Umbilical cord (tissue), 2 donors: Measurements from ENCODE around the gene SLC4A1. TPM values are rescaled to one million over a fixed set of nuclear protein-coding genes. Genes with fewer than 3 reads are reported as not detected.
"Not testable (repeated sequence)": the region's sequence is repeated elsewhere in the genome, so short reads cannot be mapped to it uniquely, and the experiment has no call there.

Experiments used
- DNase-seq: peaks from one replicate; pipeline ENCODE4 v3.0.0-alpha.2; 2015; ENCODE audit warnings: low spot score
- total RNA-seq: library from RNA; depleted of rRNA; stranded (reverse); fragments of >200 nt; gene quantifications from one replicate; pipeline ENCODE4 v1.2.3, GENCODE V29; 2014; ENCODE audit warnings: low replicate concordance; ENCODE audit not compliant: insufficient read depth

The SLC4A1 gene
- total RNA-seq, 1 donor from 2014 or later, result 34.4 TPM

GRCh38 chr17:44257815-44258760 lies 9.8 kb downstream of the SLC4A1 start:
- DNase-seq, result no peak

- DNase-seq, result no peak
These were observed 11.3 kb downstream of the SLC4A1 start for GRCh38 chr17:44256671-44257070.

- DNase-seq, result no peak
These were observed 12.0 kb downstream of the SLC4A1 start for GRCh38 chr17:44255915-44256314.

GRCh38 chr17:44254361-44255095 lies 13.4 kb downstream of the SLC4A1 start:
- DNase-seq, result no peak

- no peak for DNase-seq
These were observed 14.9 kb downstream of the SLC4A1 start for GRCh38 chr17:44253006-44253405.

GRCh38 chr17:44251062-44251461 lies 16.9 kb downstream of the SLC4A1 start:
- no peak for DNase-seq

- DNase-seq, result no peak
These were observed 18.3 kb downstream of the SLC4A1 start for GRCh38 chr17:44249501-44250246.

GRCh38 chr17:44247876-44248736 lies 19.8 kb downstream of the SLC4A1 start:
- no peak for DNase-seq

- no peak for DNase-seq
These were observed 20.5 kb downstream of the SLC4A1 start for GRCh38 chr17:44247440-44247841.

GRCh38 chr17:44241106-44241624 lies 26.8 kb downstream of the SLC4A1 start:
- DNase-seq, result peak; percentile 90

- not testable (repeated sequence) for DNase-seq
These were observed 30.0 kb downstream of the SLC4A1 start for GRCh38 chr17:44237886-44238285.

- DNase-seq, result no peak
These were observed 31.4 kb downstream of the SLC4A1 start for GRCh38 chr17:44236444-44236991.

GRCh38 chr17:44235583-44235936 lies 32.4 kb downstream of the SLC4A1 start:
- no peak for DNase-seq

GRCh38 chr17:44233582-44233981 lies 34.4 kb downstream of the SLC4A1 start:
- DNase-seq, result no peak

- no peak for DNase-seq
These were observed 35.9 kb downstream of the SLC4A1 start for GRCh38 chr17:44232061-44232460.

GRCh38 chr17:44230140-44230539 lies 37.8 kb downstream of the SLC4A1 start:
- DNase-seq, result no peak

GRCh38 chr17:44229090-44229489 lies 38.8 kb downstream of the SLC4A1 start:
- DNase-seq, result no peak

- DNase-seq, result no peak
These were observed 44.3 kb downstream of the SLC4A1 start for GRCh38 chr17:44223541-44224071.

- DNase-seq, result peak; percentile 89
These were observed 45.6 kb downstream of the SLC4A1 start for GRCh38 chr17:44222112-44222869.

GRCh38 chr17:44221862-44222111 lies 46.1 kb downstream of the SLC4A1 start:
- DNase-seq, result no peak
